NCI-H2171 treated with DMSO at 0.1 percent for 48 hours (cell line): ENCODE data around the gene MSRB3.
"Not testable (repeated sequence)": the region's sequence is repeated elsewhere in the genome, so short reads cannot be mapped to it uniquely, and the experiment has no call there.

Experiments used
- DNase-seq: peaks from one replicate; lab custom pipeline; 2025; lab: John Stamatoyannopoulos, UW

MSRB3 gene

DNA sequence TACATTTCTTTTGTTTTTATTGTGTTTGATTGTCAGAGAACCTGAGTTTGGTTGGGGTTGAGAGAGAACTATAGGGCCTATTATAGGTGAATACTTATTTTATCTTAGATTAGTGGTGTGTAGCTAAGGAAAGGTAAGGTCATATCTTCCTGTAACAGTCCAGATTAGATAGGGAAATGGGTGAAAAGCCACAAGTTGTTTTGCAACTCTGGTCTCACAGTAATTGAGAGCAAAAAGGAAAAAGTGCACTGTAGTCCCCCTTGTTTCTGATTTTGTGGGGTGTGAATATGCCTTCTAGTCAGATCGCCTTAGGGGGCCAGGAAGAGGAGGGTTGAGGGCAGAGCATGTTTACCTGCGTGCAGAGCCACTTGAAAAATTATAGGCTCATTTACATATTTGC is 8.9 kb downstream of the MSRB3 start:
- DNase-seq = no peak

DNA sequence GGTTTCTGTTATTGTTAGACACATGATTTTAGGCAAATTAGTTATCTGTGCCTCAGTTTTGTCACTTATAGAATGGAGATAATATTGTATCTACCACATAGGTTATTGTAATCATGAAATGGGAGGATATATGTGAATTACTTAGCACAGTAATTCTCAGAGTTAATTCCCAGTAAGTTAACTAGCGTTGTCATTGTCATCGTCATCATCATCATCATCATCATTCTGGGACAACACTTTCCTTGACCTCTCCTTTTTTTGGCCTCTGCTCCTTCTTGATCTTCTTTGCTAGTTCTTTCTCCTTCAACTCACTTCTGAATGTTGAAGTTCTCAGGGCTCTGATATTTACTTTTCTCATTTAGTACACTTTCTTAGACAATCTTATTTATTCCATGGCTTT is 13.8 kb downstream of the MSRB3 start:
- no peak for DNase-seq

GRCh38 chr12:65293735-65294134 is 15.3 kb downstream of the MSRB3 start:
- DNase-seq = no peak

- DNase-seq = no peak
These were observed 16.3 kb downstream of the MSRB3 start for GRCh38 chr12:65294641-65295262.

DNA sequence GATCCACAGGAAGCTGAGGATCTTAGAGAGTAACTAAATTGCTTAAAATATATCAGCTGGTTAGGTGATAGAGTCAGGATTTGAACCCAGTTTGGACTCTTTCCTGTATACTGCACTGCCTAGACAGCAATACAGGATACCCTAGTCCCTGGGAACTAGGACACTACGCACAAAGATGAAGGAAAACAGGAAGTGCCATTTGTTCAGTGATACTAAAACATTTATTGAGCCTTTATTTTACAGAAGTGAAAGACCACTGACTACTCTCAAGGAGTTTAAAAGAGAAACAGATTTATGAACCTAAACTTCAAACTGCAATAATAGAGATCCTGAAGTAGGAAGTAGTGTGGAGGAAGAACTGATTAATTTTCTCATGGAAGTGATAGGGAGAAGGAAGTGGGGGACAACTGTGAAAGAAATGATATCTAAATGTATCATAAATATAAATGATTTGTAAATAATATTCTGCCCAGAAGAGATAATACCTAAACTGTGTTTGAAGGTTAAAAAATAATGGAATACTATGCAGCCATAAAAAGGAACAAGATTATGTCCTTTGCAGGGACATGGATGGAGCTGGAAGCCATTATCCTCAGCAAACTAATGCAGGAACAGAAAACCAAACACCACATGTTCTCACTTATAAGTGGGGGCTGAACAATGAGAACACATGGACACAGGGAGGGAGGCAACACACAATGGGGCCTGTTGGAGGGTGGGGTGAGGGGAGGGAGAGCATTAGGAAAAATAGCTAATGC is 18.2 kb downstream of the MSRB3 start:
- DNase-seq = no peak

GRCh38 chr12:65300097-65300496 is 21.6 kb downstream of the MSRB3 start:
- no peak for DNase-seq

DNA sequence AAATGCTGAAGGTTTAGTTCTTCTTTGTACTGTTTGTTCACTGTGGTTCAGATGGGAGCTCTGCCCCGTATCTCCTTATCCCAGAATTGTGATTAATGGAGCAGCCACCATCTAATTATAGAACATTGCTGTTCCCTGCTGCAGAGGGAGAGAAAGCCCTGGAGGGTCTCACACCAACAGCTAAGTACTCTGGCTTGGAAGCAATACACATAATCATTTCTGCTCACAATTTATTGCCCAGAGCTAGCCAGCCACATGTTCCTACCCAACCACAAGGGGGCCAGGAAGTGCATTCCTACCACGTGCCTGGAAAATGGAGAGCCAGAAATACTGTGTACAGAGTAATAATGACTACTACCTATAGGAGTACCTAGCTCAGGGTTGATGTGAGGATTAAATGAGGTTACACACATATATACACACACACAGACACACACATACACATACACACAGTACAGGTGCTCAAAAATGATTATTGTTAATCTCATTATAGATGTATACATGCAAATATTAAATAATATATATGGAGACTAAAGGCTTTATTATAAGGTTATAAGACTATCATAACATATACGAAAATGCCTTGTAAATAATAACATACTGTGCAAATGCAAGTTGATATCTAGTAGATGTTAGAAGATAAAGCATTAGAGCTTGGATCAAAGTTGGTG is 22.3 kb downstream of the MSRB3 start:
- DNase-seq = peak; percentile 30

DNA sequence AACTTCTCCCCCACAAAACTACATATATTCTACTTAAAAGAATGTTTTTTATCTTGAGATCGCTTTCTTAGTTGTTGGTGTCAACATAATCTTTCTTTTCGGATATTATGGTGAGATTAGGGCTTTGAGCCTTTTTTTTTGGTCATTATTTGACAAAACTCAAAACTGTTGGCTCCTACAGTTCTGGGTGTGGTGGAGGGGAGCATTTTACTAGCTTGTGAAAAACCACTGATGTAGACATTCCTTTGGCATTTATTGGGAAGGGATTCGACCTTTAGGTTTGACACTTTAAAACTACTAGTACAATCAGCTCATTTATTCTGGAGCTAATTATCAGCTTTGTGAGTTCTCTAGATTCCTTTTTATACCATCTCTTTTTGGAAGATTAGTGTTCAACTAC is 24.4 kb downstream of the MSRB3 start:
- no peak for DNase-seq

DNA sequence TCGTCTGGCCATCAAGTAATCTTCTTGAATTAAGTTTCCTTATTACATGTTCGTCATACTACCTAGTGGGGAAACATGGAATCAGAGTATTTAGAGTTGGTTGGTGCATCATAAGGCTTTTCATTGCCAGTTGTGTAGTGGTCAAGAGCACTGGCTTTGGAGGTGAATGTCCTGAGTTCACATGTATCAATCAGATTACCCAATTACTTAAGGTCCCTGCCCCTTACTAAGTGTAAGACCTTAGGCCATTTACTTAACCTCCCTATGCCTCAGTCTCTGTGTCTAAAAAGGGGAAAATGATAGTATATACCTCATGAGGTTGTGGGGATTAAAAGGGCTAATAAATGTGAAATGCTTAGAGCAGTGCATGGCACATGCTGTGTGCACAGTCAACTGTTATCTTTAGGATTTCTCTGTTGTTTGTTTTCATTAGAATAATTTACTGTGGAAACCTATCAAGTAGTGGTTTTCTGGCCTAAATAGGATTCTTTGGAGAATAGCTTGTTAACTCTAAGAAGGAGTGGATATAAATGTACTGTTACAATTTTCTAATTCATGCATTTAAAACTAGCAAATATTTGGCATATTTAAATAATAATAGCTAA is 27.0 kb downstream of the MSRB3 start:
- DNase-seq = no peak

- DNase-seq = peak; percentile 41
These were observed 28.1 kb downstream of the MSRB3 start for GRCh38 chr12:65306366-65307168.

GRCh38 chr12:65307169-65307501 is 28.7 kb downstream of the MSRB3 start:
- DNase-seq = no peak

DNA sequence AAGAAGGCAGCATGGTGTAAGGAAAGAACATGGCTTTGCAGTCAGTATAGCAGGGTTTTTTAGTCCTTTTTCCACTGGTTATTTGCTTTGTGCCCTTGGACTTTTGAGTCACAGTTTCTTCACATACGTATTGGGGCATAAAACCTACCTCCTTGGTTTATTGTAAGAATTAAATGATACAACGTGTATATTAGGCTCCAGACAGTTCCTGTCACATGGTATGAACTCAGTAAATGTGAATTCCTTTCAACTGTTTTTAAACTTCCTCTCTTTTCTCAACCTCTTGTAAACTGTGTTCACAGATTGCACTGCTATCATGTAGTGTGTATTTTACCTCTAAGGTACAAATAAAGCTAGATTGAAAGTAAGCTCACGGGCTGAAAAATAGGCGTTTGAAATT is 29.5 kb downstream of the MSRB3 start:
- DNase-seq = no peak

- DNase-seq = no peak
These were observed 30.2 kb downstream of the MSRB3 start for GRCh38 chr12:65308601-65309071.

DNA sequence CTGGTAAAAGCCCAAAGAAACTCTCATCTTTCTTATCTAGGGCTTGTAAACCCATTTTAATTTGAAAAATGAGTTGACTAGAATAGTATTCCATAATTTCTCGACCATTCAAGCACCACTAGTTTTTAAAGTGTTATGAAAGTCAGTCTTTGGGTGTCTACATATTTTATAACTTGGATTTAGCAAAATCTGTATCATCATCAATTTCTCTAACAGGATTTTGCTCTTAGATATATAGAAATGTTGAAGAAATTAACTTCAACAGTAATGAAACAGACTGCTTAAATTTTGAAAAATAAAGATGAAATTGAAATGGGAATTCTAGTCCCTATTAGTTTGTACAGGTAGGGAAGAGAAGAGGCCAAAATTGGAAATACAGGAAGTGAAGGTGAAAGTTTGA is 32.8 kb downstream of the MSRB3 start:
- no peak for DNase-seq

DNA sequence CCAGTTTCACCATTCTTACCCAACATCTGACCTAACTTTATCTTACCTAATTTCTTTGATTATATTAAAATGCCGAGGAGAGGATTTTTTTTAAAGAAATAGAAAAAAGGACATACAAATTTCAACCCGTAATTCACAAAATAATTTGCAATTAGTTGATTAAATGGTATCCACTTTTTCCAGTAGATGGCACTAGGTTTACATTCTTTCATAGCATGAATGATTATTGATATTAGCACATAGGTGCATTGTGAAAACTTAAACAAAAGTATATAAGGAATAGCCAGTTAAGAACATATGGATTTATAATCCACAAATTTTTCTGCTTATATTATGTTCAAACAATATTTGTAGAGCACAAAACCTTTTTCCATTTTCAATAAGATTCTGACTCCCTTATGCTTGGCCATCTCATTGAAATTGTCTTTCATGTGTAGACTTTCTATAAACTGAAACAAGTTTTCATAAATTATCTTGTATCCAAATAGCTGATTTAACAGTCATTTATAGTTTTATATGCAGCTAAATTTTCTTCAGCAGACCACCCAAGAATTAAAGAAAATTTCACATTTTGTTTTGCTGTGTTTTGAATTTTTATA is 35.3 kb downstream of the MSRB3 start:
- peak; percentile 28 for DNase-seq

DNA sequence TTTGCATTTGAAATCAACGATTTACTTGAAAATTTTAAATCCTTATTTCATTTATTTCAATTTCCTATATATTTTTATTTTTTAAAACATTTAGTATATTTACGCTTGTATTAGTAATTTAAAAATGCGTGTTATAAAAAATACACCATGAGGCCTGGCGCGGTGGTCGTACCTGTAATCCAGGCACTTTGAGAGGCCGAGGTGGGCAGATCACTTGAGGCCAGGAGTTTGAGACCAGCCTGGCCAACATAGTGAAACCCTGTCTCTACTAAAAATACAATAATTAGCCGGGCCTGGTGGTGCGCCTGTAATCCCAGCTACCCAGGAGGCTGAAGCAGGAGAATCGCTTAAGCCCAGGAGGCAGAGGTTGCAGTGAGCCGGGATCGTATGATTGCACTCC is 36.8 kb downstream of the MSRB3 start:
- not testable (repeated sequence) for DNase-seq

DNA sequence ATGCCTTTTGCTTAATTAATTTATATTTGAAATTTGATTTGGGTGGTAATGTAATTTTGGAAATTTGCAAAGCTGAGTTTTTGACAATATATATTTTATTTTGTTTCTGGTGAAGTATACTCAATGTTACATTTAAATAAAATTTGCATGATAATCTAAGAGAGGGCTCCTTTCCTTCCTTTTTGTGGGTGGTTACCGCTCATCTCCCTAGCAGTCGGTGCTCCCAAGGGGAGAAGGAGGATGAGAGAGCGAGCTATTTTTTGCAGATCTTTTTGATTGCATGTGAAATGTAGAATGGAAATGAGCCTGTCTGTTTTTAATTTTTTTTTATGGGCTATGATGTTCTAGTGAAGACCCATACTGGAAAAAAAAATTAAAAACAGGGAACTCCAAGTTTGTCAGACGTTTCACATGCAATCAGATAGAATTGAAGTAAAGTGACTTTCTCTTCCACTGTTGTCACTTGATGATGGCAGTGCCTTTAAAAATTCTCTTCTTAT is 39.8 kb downstream of the MSRB3 start:
- DNase-seq = no peak

- DNase-seq = no peak
These were observed 41.3 kb downstream of the MSRB3 start for GRCh38 chr12:65319688-65320200.

DNA sequence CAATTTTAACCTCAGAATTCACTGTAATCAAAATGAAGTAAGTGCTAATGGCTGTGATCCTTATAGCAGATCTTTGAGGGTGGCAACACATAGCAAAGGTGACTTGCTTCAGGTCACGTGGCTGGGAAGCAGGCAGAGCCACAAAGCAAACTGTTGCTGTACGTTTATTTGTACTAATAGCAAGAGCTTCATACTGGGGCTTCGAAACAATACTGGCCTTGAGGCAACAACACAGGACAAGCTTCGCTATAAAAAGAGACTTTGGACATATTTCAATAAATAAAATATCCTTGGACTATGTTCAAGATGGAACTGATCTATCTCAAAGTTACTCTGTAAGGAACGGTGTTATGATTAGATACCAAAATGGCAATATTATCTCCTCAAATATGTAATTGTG is 44.6 kb downstream of the MSRB3 start:
- no peak for DNase-seq

- DNase-seq = no peak
These were observed 45.6 kb downstream of the MSRB3 start for GRCh38 chr12:65324056-65324455.

DNA sequence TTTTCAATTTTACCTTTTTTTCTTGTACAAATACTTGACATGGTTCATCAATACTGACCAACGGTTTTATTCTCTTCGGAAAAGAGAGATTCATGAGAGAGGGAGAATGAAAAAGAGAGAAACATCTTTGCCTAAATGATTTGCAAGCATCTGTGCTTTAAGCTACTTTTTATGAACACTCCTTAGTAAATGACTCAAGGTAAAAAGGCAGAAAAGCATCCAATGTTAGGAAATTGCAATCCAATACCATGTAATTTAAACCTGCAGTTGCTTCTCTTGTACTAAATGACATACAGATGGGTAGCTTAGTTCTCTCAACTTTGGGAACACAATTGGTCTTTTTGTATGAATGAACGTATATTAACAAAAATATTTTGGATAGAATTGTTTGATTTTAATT is 46.1 kb downstream of the MSRB3 start:
- no peak for DNase-seq
